ENCODE measurements around the gene FAM216B.

DNA sequence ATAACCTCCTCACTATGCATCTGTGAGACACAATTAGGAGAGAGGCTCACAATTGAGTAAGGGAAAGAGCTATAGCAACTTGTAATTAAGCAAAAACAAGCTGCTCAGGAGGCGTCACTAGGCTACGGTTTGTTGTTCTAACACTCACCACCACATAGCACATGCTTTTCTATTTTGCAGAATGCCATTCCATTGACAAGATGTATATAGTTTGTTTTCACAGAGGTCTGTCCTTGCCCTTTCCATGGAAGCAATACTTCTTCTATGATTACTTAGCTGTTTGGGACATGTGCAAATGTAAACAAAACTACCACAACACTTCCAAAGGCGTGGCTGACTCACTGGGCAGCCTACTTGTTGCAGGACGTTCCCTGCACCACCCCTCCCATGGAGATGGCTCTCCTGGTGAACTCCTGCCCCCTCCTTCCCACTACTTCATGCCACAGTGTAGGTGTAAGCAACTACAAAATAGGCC lies 33.9 kb upstream of the FAM216B start:
- no peak for TF ChIP-seq CTCF (IDR thresholded peaks at IDR 0.05; ENCODE audit: borderline replicate concordance, extremely low read depth, low read length, poor library complexity, severe bottlenecking)
- no peak for TF ChIP-seq EZH2 (IDR thresholded peaks at IDR 0.05; ENCODE audit: borderline replicate concordance, low read depth, low read length, severe bottlenecking)
